K562 (cell line): Measurements from ENCODE around the gene MYLK2. TPM values are rescaled to one million over a fixed set of nuclear protein-coding genes. Genes with fewer than 3 reads are reported as not detected.

Experiments used
- ATAC-seq: fragments of 200-7000 bp; cut with Tn5 transposase; 3 replicates; pipeline ENCODE4 v1.9.1; 2020; ENCODE audit warnings: moderate library complexity
- BruUV-seq: library from RNA; stranded (reverse); fragments of 400-500 nt; replicated peaks from 2 replicates; lab custom pipeline; 2021; lab: Mats Ljungman, UMichigan
- CTCF ChIA-PET: fragments of 300-600 bp; formaldehyde crosslinking; extraction: SDS; loops from one replicate; lab custom pipeline; 2021; ENCODE audit warnings: low intra/inter-chr PET ratio; lab: Yijun Ruan, JAX
- POLR2A ChIA-PET: fragments of 300-600, 350-650 bp; sonication (Branson Sonifier 250); formaldehyde crosslinking; extraction: SDS; loops from one replicate; lab custom pipeline; 2021; ENCODE audit warnings: antibody characterized with exemption, inconsistent platforms; lab: Yijun Ruan, JAX
- DNase-seq, 4 experiments: peaks; one replicate each; pipeline versions ENCODE4 v3.0.0 to v3.0.0-alpha.2; 2011 to 2018; ENCODE audit warnings: low spot score in 3 of 4, mixed read lengths in 3 of 4; ENCODE audit errors: extremely low read depth in 1 of 4
- FAIRE-seq: peaks from 2 replicates; lab custom pipeline; 2011; peaks lifted over from hg19 to GRCh38; lab: Jason Lieb, UNC
- H2AFZ ChIP-seq: 2 replicates; pipeline ENCODE4 v1.6.0; 2011; ENCODE audit warnings: low read depth, low read length, control low read depth, inconsistent platforms
- H3K27ac ChIP-seq: fragments of 200-600 bp; 3 replicates; pipeline ENCODE4 v1.8.0; 2011; ENCODE audit warnings: low read depth, mild to moderate bottlenecking, control low read depth, inconsistent platforms, low read length, moderate library complexity, mixed read lengths; ENCODE audit errors: extremely low read depth
- H3K27me3 ChIP-seq, 2 experiments: fragments of 300-600 bp in 1 of 2; 2 replicates in 1 of 2; 3 replicates in 1 of 2; pipeline versions ENCODE4 v1.6.0 to v1.8.0; 2011; ENCODE audit warnings: inconsistent platforms in 2 of 2, low read length in 2 of 2, mild to moderate bottlenecking in 1 of 2, mixed read lengths in 1 of 2, moderate library complexity in 1 of 2; ENCODE audit not compliant: control insufficient read depth in 2 of 2, insufficient read depth in 2 of 2
- H3K36me3 ChIP-seq: fragments of 300-600 bp; 3 replicates; pipeline ENCODE4 v1.8.0; 2011; ENCODE audit warnings: mild to moderate bottlenecking, low read length, inconsistent platforms; ENCODE audit not compliant: control insufficient read depth, insufficient read depth
- H3K4me1 ChIP-seq, 2 experiments: fragments of 200-600 bp in 1 of 2; replicated peaks in 1 of 2; 2 replicates in 1 of 2; 3 replicates in 1 of 2; pipeline versions ENCODE4 v1.5.1 to v1.8.0; 2011; ENCODE audit warnings: inconsistent platforms in 2 of 2, low read length in 2 of 2, mild to moderate bottlenecking in 1 of 2, mixed read lengths in 1 of 2, moderate library complexity in 1 of 2; ENCODE audit not compliant: control insufficient read depth in 2 of 2, insufficient read depth in 2 of 2
- H3K4me2 ChIP-seq: 2 replicates; pipeline ENCODE4 v1.6.1; 2011; ENCODE audit warnings: low read length, control low read depth, inconsistent platforms, mixed read lengths; ENCODE audit not compliant: insufficient read depth
- H3K4me3 ChIP-seq: fragments of 200-600 bp; sonication (generic), shearing (Covaris generic); 2 replicates; pipeline ENCODE4 v1.5.1; 2016; ENCODE audit warnings: control low read depth, inconsistent platforms
- H3K79me2 ChIP-seq: fragments of 200-600 bp; 3 replicates; pipeline ENCODE4 v1.8.0; 2011; ENCODE audit warnings: low read length, inconsistent platforms; ENCODE audit not compliant: control insufficient read depth, insufficient read depth
- H3K9ac ChIP-seq, 2 experiments: 2 replicates each; pipeline versions ENCODE4 v1.6.0 to v1.6.1; 2011; ENCODE audit warnings: low read depth in 2 of 2, low read length in 2 of 2, control low read depth in 1 of 2, inconsistent platforms in 1 of 2, mild to moderate bottlenecking in 1 of 2, mixed read lengths in 1 of 2; ENCODE audit not compliant: insufficient read depth in 1 of 2
- H3K9me1 ChIP-seq: one replicate; pipeline ENCODE4 v1.6.0; 2011; ENCODE audit warnings: inconsistent platforms, mild to moderate bottlenecking, low read length, moderate library complexity; ENCODE audit not compliant: control insufficient read depth, insufficient read depth
- H3K9me3 ChIP-seq: replicated peaks from 2 replicates; pipeline ENCODE4 v1.5.1; 2011; ENCODE audit warnings: low read depth, low read length, inconsistent platforms; ENCODE audit not compliant: control insufficient read depth, insufficient read depth
- H4K20me1 ChIP-seq: replicated peaks from 2 replicates; pipeline ENCODE4 v1.6.1; 2011; ENCODE audit warnings: low read length, inconsistent platforms, mixed read lengths; ENCODE audit not compliant: control insufficient read depth, insufficient read depth
- CHD1 ChIP-seq: fragments of 200-600 bp; sonication (generic); IDR thresholded peaks from one replicate; pipeline ENCODE4 v1.6.1; 2012; ENCODE audit warnings: mild to moderate bottlenecking, moderate library complexity, low read length, inconsistent platforms
- EZH2 ChIP-seq: IDR thresholded peaks from 2 replicates; pipeline ENCODE4 v1.6.1; 2012; ENCODE audit warnings: low read depth, mild to moderate bottlenecking, inconsistent platforms, low read length, borderline replicate concordance
- FOXJ3 ChIP-seq: sonication (generic); formaldehyde crosslinking; IDR thresholded peaks from 2 replicates; pipeline ENCODE4 v1.4.0; 2020; ENCODE audit warnings: mild to moderate bottlenecking, missing genetic modification reagents
- GATA2 ChIP-seq: sonication (generic); formaldehyde crosslinking; IDR thresholded peaks from 2 replicates; pipeline ENCODE4 v1.4.0; 2020; ENCODE audit warnings: mild to moderate bottlenecking, missing genetic modification reagents
- MXI1 ChIP-seq: IDR thresholded peaks from 2 replicates; pipeline ENCODE4 v1.6.1; 2011; ENCODE audit warnings: low read depth, mild to moderate bottlenecking, improper control_type of control experiment, low read length
- SRSF9 ChIP-seq: fragments of 200-400 bp; formaldehyde crosslinking; IDR thresholded peaks from 2 replicates; pipeline ENCODE4 v1.6.1; 2017; ENCODE audit warnings: low read depth, low read length, borderline replicate concordance
- TEAD4 ChIP-seq, 2 experiments: sonication (generic) in 1 of 2; formaldehyde crosslinking in 1 of 2; IDR thresholded peaks; 2 replicates each; pipeline versions ENCODE4 v1.6.1 to v1.8.0; 2012 to 2022; ENCODE audit warnings: borderline replicate concordance in 1 of 2, inconsistent platforms in 1 of 2, low read length in 1 of 2, mild to moderate bottlenecking in 1 of 2, missing genetic modification reagents in 1 of 2
- THRAP3 ChIP-seq: fragments of 450-650 bp; IDR thresholded peaks from 2 replicates; pipeline ENCODE4 v1.6.1; 2016; ENCODE audit warnings: mild to moderate bottlenecking, inconsistent platforms, borderline replicate concordance
- ZNF347 ChIP-seq: fragments of 450-650 bp; formaldehyde crosslinking; IDR thresholded peaks from 2 replicates; pipeline ENCODE4 v1.4.0; 2020; ENCODE audit warnings: low read depth, mild to moderate bottlenecking, moderate library complexity
- ZNF707 ChIP-seq: fragments of 250-450 bp; sonication (Bioruptor Pico); conservative IDR thresholded peaks from 2 replicates; pipeline ENCODE4 v1.8.0; 2022; ENCODE audit warnings: inconsistent platforms, mild to moderate bottlenecking, moderate library complexity
- WGBS: fragments of 100-300 bp; shearing (Covaris generic); methylation state at CpG from one replicate; pipeline ENCODE4 v1.1.6; 2016; ENCODE audit warnings: low coverage, mixed read lengths; ENCODE audit not compliant: insufficient coverage; ENCODE audit errors: missing lambda C conversion rate; 5-methylcytosine and 5-hydroxymethylcytosine counted together
- in situ Hi-C: fragments of 300-500 bp; cut with MboI; formaldehyde crosslinking; loops from 4 replicates; pipeline ENCODE4 v1.15.0; 2018; ENCODE audit warnings: inconsistent platforms, mixed read lengths
- intact Hi-C: fragments of 100-400 bp; cut with micrococcal nuclease; formaldehyde crosslinking; loops from 2 replicates; pipeline ENCODE4 v1.14.2; 2022
- polyA plus RNA-seq, 8 experiments: library from polyadenylated mRNA; depleted of rRNA in 4 of 8; stranded (reverse) in 5 of 8; unstranded in 3 of 8; fragments of >200 nt; fragmentation: Nextera tagmentation in 2 of 8; fragmentation: Illumina TruSeq in 1 of 8; extraction: Ambion mirVana in 2 of 8; extraction: Trizol in 1 of 8; gene quantifications; 2 replicates each; pipeline versions ENCODE4 v1.2.1 to v1.2.3, GENCODE V29; 2011 to 2014; ENCODE audit warnings: inconsistent platforms in 1 of 8, missing spikeins in 1 of 8
- total RNA-seq, 7 experiments: library from RNA; depleted of rRNA in 6 of 7; stranded (reverse); fragments of >200 nt in 6 of 7; fragmentation: Illumina TruSeq in 2 of 7; extraction: Trizol in 2 of 7; gene quantifications; 2 replicates each; pipeline versions ENCODE4 v1.2.1 to v1.2.3, GENCODE V29; 2011 to 2021; ENCODE audit warnings: low replicate concordance in 1 of 7
- TF ChIP-seq, protein P1 (sequence below): sonication (generic); formaldehyde crosslinking; IDR thresholded peaks from 2 replicates; pipeline ENCODE4 v1.8.0; 2022; ENCODE audit warnings: mild to moderate bottlenecking, missing genetic modification reagents, borderline replicate concordance

The MYLK2 gene
- total and polyA plus RNA-seq, 9 of the 15 experiments (the other 6 are each of a cell fraction or from before 2014, with no cell fraction given): 0.07 to 0.53 (median 0.18) TPM; not detected in 2

DNA sequence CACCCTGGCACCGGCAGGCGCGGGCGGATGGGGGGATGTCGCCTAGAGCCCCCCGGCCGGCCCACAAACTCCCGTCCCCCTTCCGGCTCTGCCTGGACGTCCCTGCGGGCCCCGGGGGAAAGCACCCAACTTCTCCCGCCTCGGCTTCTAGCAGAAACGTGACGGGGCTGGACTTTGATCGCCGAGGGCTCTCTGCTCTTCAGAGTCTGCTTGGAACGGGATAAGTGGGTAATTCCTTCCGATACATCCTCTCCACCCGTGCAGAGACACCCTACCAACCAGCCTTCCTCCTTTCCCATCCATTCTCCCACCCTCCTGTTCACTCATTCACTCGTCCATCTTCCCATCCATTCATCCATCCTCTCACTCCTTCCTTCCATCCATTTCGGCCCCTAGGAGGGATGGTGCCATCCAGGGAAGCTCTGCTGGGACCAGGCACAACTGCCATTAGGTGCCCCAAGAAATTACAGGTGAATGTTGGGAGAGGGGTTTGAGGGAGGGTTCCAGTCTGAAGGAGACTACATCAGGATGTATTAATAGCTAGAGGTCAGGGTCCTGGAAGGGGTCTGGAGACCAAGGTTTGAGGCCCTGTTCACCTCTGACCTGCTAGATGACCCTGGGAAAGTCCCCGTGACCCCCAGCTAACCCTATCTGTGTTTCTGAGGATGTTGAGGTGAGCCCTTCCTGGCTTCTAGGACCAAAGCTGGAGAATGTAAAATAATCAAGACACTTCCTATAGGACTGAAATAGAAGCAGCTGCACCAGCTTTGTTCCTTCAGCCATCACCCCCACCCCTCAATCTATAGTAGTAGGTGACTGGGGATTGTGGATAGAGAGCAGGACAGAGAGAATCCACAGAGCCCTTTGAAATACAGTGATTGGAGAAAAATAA is 51.8 kb downstream of the MYLK2 start:
- DNase-seq: no peak
- ChIA-PET CTCF (interaction anchor here (0.7 kb wide), 1 partner anchor 17 kb away, joined by 3 read pairs; no protein-coding TSS in a partner anchor), POLR2A (interaction anchor here (1.1 to 1.4 kb wide), 2 partner anchors 26 to 79 kb away, joined by 4 read pairs; no protein-coding TSS in a partner anchor)
- H3K9ac ChIP-seq: no peak overlapping the region
- no peak for ATAC-seq
- in situ Hi-C loops: no loop called here
- H2AFZ ChIP-seq: no peak overlapping the region
- H3K9me3 ChIP-seq: no peaks in the 10 kb centered on the region
- WGBS: 7% methylated on average over 19 of the region's 24 CpGs
- no peak overlapping the region for H3K27ac ChIP-seq
- H3K27me3 ChIP-seq: peaks cover 45 to 59% of the 10 kb centered on the region in 2 experiments
- no peaks in the 10 kb centered on the region for H3K79me2 ChIP-seq
- BruUV-seq: no TSS peak
- TF ChIP-seq EZH2 (peak; percentile 30; the same call in 1 of the 2 replicates), SRSF9 (no peak)
- no peak overlapping the region for H3K4me2 ChIP-seq
- H3K36me3 ChIP-seq: no peaks in the 10 kb centered on the region
- H3K9me1 ChIP-seq: no peaks in the 10 kb centered on the region
- H4K20me1 ChIP-seq: peaks cover 12% of the 10 kb centered on the region
- no peak for FAIRE-seq
- intact Hi-C loops: no loop called here
- H3K4me3 ChIP-seq: no peak overlapping the region
- peaks cover 0 to 11% of the 10 kb centered on the region in 2 experiments; a peak in 2 of 5 replicates for H3K4me1 ChIP-seq

- H3K27me3 ChIP-seq: peaks cover 43 to 54% of the 10 kb centered on the region in 2 experiments
- no peak overlapping the region for H3K9ac ChIP-seq
- ChIA-PET CTCF (no interaction called here), POLR2A (interaction anchor here (1.1 to 1.4 kb wide), 2 partner anchors 25 to 79 kb away, joined by 4 read pairs; no protein-coding TSS in a partner anchor)
- H3K9me1 ChIP-seq: no peaks in the 10 kb centered on the region
- H3K79me2 ChIP-seq: no peaks in the 10 kb centered on the region
- DNase-seq (no peak), FAIRE-seq (no peak), ATAC-seq (no peak)
- no peak overlapping the region for H3K4me2 ChIP-seq
- intact Hi-C loops: no loop called here
- no peaks in the 10 kb centered on the region for H3K9me3 ChIP-seq
- H3K4me3 ChIP-seq: no peak overlapping the region
- in situ Hi-C loops: no loop called here
- no TSS peak for BruUV-seq
- WGBS: 6% methylated on average over 1 of the region's 1 CpG
- TF ChIP-seq MXI1: no peak
- TF ChIP-seq THRAP3: no peak
- TF ChIP-seq TEAD4 (IDR thresholded peaks at IDR 0.05; ENCODE audit: low read length): no peak
- no peak for TF ChIP-seq TEAD4 (CRISPR knock-in tag; IDR thresholded peaks at IDR 0.05; ENCODE audit: borderline replicate concordance)
- no peak for TF ChIP-seq ZNF347
- TF ChIP-seq, protein P1, sequence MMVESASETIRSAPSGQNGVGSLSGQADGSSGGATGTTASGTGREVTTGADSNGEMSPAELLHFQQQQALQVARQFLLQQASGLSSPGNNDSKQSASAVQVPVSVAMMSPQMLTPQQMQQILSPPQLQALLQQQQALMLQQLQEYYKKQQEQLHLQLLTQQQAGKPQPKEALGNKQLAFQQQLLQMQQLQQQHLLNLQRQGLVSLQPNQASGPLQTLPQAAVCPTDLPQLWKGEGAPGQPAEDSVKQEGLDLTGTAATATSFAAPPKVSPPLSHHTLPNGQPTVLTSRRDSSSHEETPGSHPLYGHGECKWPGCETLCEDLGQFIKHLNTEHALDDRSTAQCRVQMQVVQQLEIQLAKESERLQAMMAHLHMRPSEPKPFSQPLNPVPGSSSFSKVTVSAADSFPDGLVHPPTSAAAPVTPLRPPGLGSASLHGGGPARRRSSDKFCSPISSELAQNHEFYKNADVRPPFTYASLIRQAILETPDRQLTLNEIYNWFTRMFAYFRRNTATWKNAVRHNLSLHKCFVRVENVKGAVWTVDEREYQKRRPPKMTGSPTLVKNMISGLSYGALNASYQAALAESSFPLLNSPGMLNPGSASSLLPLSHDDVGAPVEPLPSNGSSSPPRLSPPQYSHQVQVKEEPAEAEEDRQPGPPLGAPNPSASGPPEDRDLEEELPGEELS (CRISPR knock-in tag): no peak
- no peak for TF ChIP-seq FOXJ3 (CRISPR knock-in tag)
- TF ChIP-seq CHD1: no peak
- TF ChIP-seq GATA2 (CRISPR knock-in tag): no peak
- no peak for TF ChIP-seq ZNF707 (CRISPR knock-in tag)
- no peak overlapping the region for H3K27ac ChIP-seq
- H4K20me1 ChIP-seq: peaks cover 12% of the 10 kb centered on the region
- H3K36me3 ChIP-seq: no peaks in the 10 kb centered on the region
- peaks cover 0 to 11% of the 10 kb centered on the region in 2 experiments; a peak in 2 of 5 replicates for H3K4me1 ChIP-seq
- H2AFZ ChIP-seq: no peak overlapping the region
Measured at GRCh38 chr20:31871618-31871954, 52.4 kb downstream of the MYLK2 start.
